ENCODE data around the gene ACAD11. TPM values are rescaled to one million over a fixed set of nuclear protein-coding genes. Genes with fewer than 3 reads are reported as not detected.

The ACAD11 gene
- total and polyA plus RNA-seq, 2 experiments from 2014 or later: 31.7 to 40.1 TPM

DNA sequence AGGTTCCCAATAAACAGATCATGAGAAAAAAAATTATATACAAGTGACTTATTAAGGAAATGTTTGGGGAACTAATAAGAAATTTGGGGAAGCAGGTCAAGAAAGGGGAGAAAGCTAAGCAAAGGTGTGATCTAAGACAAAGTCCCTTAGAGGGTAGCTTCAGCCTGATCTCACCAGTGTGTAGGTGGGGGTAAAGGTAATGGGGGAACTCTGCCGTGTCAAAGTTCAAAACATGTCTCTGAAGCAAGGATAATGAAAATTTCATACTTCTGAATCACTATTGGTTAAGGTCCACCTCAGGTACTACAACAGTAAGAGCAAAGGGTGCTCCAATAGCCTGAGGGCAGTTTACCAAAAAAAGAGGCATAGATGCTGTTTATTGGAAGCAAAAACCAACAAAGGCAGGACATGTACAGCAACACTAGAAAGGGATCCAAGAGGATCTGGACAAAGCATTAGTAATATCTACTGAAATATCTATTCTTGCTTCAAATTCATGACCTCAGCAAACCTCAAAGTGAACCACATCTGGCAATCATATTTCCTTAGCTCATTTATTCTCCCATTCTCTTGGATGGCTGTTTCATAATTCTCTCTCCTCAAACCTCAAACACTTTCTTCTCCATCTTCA, 6.9 kb downstream of the ACAD11 start:
- Histone ChIP-seq H3K4me1 (ENCODE audit: low read depth) (no peaks in the 10 kb centered on the region), H3K36me3 (no peaks in the 10 kb centered on the region), H3K4me3 (no peak overlapping the region), H3K27ac (no peak overlapping the region), H3K9me3 (ENCODE audit: low read depth) (no peaks in the 10 kb centered on the region), H3K27me3 (no peaks in the 10 kb centered on the region)
- peak in 1 of 2 donors; percentile 20 for DNase-seq (ENCODE audit: low read depth in 1 of 2, low spot score in 1 of 2)
- TF ChIP-seq, protein P1, sequence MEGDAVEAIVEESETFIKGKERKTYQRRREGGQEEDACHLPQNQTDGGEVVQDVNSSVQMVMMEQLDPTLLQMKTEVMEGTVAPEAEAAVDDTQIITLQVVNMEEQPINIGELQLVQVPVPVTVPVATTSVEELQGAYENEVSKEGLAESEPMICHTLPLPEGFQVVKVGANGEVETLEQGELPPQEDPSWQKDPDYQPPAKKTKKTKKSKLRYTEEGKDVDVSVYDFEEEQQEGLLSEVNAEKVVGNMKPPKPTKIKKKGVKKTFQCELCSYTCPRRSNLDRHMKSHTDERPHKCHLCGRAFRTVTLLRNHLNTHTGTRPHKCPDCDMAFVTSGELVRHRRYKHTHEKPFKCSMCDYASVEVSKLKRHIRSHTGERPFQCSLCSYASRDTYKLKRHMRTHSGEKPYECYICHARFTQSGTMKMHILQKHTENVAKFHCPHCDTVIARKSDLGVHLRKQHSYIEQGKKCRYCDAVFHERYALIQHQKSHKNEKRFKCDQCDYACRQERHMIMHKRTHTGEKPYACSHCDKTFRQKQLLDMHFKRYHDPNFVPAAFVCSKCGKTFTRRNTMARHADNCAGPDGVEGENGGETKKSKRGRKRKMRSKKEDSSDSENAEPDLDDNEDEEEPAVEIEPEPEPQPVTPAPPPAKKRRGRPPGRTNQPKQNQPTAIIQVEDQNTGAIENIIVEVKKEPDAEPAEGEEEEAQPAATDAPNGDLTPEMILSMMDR (IDR thresholded peaks at IDR 0.05; ENCODE audit: low read depth, low read length): no peak

DNA sequence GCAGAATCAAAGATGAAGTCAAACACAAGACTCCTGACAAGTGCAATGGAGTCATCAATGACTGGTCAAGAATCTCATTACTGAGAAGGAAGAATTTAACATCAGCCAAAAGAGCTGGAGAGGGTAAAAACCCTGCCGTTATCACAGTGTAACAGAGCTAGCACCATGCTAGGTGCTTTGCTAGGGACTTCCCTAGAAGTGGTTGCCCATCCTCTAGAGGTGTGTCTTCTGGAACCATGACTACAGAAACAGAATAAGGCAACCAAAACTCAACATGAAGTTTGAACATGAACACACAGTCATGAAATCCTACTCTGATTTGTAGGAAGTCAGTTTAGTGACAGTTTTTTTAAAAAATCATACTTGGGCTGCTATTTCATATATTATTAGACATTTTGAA, 9.5 kb downstream of the ACAD11 start:
- Histone ChIP-seq H3K27me3 (no peaks in the 10 kb centered on the region), H3K4me1 (ENCODE audit: low read depth) (no peaks in the 10 kb centered on the region), H3K4me3 (no peak overlapping the region), H3K27ac (no peak overlapping the region), H3K36me3 (no peaks in the 10 kb centered on the region), H3K9me3 (ENCODE audit: low read depth) (no peaks in the 10 kb centered on the region)
- DNase-seq (ENCODE audit: low read depth in 1 of 2, low spot score in 1 of 2): no peak
- TF ChIP-seq, protein P1 (IDR thresholded peaks at IDR 0.05; ENCODE audit: low read depth, low read length): no peak

DNA sequence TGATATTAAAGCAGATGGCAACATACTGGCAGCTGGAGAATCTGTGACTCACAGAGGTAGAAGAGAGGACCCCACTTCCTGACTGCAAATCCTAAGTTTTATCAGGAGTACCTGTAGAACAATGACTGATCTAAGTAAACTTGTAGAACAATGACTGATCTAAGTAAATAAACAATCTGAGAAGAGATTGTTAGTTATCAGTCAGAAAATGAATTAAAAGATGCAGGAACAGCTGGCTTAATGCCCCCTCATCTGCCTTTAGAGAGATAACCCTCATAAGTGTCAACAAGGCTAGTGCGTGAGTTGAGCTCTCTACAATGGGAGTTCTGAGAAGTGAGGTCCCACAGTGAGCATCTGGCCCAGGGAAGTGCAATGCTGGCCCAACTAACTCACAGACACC, 14.6 kb downstream of the ACAD11 start:
- no peak for DNase-seq (ENCODE audit: low read depth in 1 of 2, low spot score in 1 of 2)
- TF ChIP-seq, protein P1 (IDR thresholded peaks at IDR 0.05; ENCODE audit: low read depth, low read length): no peak
- H3K4me3 ChIP-seq: no peak overlapping the region
- no peaks in the 10 kb centered on the region for H3K4me1 ChIP-seq (ENCODE audit: low read depth)
- H3K9me3 ChIP-seq (ENCODE audit: low read depth): no peaks in the 10 kb centered on the region
- H3K36me3 ChIP-seq: no peaks in the 10 kb centered on the region
- no peaks in the 10 kb centered on the region for H3K27me3 ChIP-seq
- no peak overlapping the region for H3K27ac ChIP-seq

DNA sequence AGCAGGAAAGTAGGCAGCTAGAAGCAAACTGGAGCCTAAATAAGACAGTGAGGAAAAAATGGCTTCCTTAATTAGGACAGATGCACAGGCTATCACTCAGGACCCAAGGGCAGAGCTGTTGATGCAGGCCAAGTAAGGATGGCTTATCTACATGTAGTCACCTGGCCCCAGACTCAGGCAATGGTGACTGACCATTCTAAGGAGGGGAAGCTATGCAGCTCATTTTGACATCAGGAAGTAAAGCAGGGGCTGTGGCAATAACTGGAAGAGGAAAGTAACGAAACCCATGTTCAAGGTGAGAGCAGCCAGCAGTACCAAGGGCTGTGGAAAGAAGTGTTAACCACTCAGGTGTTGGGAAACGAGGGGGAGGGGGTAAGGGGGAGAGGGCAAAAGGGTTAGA, 16.2 kb downstream of the ACAD11 start:
- Histone ChIP-seq H3K36me3 (no peaks in the 10 kb centered on the region), H3K27me3 (no peaks in the 10 kb centered on the region), H3K4me1 (ENCODE audit: low read depth) (no peaks in the 10 kb centered on the region), H3K27ac (peak overlapping the region; percentile 32), H3K9me3 (ENCODE audit: low read depth) (no peaks in the 10 kb centered on the region), H3K4me3 (no peak overlapping the region)
- TF ChIP-seq, protein P1 (IDR thresholded peaks at IDR 0.05; ENCODE audit: low read depth, low read length): no peak
- DNase-seq (ENCODE audit: low read depth in 1 of 2, low spot score in 1 of 2): no peak

DNA sequence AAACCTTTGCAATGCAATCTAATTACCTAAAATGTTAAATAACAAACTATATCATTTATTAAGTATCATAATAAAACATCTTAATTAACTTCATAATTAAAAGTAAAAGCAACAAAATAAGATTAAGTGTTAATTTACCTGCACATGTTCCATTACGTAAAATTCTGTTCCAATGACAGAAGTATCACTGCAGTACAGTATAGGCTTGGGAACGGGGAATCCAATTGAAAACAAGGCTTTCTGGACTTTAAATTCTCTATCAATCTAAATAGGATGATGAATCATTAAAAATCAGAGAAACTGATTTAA, 17.1 kb downstream of the ACAD11 start:
- no peak for DNase-seq (ENCODE audit: low read depth in 1 of 2, low spot score in 1 of 2)
- Histone ChIP-seq H3K4me1 (ENCODE audit: low read depth) (no peaks in the 10 kb centered on the region), H3K27me3 (no peaks in the 10 kb centered on the region), H3K9me3 (ENCODE audit: low read depth) (no peaks in the 10 kb centered on the region), H3K4me3 (no peak overlapping the region), H3K27ac (no peak overlapping the region), H3K36me3 (peaks cover 4% of the 10 kb centered on the region)
- TF ChIP-seq, protein P1 (IDR thresholded peaks at IDR 0.05; ENCODE audit: low read depth, low read length): no peak

Measured in cardiac muscle cell (in vitro differentiated cells and primary cell).